ENCODE measurements around the gene MAPK12. TPM values are rescaled to one million over a fixed set of nuclear protein-coding genes. Genes with fewer than 3 reads are reported as not detected.

MAPK12 gene
- total RNA-seq (2022; extraction: Qiagen RNA extraction) = 16.4 to 26.6 TPM (median 22.3 TPM) in 5 replicates

DNA sequence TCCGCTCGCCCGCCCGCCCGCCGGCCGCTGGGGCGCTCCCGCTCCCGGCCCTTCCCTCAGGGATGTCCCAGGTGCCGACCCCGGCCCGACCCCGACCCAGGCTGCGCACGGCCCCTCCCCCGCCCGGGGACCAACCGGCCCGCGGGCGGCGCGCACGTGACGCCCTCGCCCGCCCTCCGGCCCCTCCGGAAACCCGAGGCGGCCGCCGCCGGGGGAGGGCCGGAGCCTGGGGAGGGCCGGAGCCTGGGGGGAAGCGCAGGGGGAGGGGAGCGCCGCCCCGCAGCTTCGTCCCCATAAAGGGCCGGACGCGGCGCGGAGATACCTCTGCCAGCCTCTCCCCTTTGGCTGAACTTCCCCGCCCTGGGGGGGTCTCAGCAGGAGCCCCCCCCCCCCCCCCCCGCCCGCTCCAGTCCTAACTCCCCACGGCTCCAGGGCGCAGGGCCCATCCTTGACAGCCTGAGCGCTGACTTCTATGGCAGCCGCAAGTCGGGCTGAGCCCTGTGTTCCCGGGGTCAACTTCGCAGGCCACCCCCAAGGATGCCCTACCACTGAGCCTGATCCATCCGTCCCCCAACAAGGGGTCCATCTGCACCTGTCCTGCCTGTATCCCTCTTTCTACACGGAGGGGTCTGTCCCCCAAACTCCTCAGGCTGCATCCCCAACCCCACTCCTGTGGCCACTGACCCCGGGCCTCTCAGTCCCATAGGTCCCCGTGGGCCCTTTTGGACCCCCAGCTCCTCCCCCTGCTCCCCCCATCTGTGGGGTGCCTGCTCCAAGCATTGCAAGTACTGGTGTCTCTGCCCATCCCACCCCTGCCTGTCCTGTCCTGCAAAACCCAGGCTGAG, at the start of gene MAPK12:
Gene MAPK12 (minus strand): TSS at position 69 of the 845 bp plus-strand sequence. CDS start 174 bp downstream, outside the sequence.

DNA sequence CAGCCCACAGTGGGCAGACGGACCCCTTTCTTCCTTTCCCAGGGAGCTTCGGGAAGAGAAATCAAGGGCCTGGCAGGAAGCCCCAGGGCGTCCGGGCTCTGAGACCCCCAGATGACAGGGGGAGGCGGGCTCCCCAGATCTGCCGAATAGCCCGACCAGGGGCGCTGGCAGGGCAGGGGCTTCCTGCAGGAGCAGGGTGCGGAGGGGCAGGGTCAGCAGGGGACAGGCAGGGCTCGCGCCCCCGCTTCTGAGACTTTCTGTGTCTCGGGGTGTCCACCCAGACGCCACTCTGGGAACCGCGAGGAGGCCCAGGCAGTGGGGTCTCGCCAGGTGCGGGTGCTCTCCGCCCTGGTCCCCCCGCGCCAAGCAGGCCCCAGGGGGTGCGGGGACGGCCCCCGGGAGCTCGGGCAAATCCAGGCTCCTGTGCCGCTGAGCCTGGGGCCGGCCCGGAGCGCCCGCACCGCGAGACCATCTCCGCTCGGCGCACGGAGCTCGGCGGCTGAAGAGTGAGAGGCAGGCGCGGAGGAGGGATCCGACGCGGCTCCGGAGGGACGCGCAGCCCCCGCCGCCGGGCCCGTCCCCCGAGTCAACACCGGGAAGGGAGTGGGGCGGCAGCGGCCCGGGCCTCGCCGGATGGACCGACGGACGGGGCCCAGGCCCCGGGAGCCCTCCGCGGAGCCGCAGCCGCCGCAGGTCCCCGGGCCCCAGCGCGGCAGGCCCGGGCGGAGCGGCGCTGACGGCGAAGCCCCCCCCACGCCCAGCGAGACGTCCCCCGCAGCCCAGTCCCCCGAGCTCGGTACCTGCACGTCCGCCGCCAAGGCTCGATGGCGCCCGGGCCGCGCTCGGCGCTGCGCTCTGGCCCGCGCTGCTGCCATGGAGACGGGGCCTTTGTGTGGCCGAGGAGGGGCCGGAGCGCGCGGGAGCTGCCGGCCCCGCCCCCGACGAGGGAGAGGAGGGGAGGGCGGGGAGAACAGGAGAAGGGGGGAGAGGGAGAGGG, 45.6 kb upstream of the MAPK12 start, which contains the start of gene PLXNB2:
Gene PLXNB2 (minus strand): TSS at position 894 of the 997 bp plus-strand sequence. CDS start 17,062 bp downstream, outside the sequence.

DNA sequence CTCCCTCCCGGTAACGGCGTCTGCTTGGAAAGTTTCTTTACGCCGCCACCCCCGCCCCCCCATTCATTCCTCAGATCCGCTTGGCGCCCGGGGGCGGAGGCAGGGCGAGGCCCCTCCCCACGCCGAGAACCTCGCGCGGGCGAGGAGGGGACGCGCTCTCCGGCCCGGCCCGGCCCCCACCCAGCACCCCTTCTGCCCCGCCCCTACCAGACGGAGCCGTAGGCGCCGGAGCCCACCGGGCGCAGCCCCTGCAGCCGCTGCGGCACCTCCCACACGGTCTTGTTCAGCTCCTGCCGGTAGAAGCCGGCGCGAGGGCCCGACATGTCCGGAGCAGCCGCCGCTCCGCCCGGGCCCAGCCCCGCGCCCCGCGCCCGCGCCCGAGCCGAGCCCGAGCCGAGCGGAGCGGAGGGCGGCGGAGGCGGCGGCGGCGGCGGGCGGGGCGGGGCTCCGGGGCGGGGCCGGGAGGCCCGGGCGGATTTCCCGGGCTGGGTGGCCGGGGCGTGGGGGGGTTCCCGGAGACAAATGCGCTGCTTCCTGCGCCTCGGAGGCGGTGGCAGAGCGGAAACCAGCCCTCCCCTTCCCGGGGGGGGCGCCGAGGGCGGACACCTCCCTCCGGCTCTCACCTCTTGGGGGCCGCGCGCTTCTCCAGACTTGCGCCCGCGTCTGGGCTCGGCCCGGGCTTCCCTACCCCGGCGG, 8.6 kb upstream of the MAPK12 start, which contains the start of gene MAPK11:
Gene MAPK11 (minus strand): TSS at position 411 of the 696 bp plus-strand sequence. CDS start 88 bp downstream, at position 323.

DNA sequence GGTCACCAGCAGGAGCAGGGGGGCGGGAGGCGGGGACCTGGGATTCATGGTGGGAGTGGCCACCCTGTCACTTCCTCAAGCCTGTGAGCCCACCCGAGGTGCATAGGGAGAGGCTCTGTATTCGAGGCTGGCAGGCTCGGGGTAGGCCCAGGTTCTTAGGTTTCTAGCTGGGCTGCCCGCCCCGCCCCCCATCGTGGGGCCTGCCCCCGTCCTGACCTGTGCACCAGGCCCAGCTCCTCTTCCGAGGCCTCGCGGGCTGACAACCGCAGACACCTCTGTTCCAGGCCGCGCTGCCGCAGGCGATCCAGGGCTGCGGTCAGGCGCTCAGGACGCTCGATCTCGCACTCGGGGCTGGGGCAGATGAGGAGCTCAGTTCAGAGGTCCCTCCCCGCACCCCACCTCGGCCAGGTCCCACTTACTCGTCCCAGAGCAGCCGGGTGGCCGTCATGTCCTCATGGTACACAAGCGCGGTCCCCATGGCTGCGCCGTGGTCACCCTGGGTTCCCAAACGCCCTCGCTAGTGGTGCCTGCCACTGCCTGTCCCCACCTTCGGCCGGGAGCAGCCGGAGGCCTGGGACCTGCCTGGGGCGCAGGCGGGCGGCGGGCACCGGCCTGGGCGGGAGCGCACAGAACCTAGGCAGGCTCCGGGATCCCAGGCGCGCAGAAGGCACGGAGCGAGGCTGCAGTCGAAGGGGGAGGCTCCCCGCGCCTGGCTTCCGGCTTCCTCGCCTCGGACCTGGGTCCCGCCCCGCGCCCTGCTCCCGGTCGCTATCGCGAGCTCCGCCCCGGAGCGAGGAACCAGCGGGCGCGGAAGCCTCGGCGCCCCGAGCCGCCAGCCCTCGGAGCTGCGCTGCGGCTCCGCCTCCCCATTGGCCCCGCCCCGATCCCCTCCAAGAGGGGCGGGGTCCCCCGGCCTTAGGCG, 10.7 kb downstream of the MAPK12 start, which contains the start of gene HDAC10:
Gene HDAC10 (minus strand): TSS at position 711 of the 922 bp plus-strand sequence. CDS start 233 bp downstream, at position 478.

DNA sequence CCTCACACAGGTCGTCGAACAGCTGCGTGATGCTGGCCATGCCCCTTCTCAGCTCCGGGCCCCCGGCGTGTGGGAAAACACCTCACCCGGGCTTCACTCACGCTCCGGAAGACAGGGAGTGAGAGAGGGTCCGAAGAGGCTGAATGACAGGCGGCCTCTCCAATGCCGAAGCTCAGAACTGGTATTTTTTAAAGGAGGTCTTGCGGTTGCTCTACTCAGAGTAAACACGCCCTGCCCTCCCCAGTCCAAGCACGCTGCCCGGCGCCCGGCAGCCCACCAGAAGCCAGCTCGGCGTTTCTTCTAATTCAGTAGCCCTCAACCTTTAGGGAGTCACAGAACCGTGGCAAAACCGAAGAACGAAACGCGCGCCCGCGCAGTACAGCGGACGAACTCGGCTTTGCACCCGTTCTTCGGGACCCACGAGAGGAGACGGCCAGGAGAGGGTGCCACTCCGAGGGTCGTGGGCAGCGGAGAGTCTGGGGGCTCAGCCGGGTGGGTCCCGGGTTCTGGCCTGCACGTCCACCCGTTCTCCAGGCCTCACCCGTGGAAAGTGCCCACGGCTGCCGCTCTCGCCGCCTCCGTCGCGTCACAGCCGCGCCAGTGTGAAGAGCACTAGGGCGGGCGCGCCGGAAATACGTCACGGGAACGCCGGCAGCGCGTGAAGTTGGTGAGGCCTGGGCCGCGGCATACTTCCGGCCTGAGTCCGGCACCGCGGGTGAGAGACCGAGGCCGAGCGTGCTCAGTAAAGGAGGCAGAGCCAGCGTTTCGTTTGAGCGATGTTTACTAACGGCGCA, 16.9 kb downstream of the MAPK12 start, which contains the start of gene TUBGCP6:
Gene TUBGCP6 (minus strand): TSS at position 604 of the 794 bp plus-strand sequence. CDS start 564 bp downstream, at position 40.

Other genes starting within 250 kb of the MAPK12 start
- gene IL17REL, start 248.9 kb downstream of the MAPK12 start, total RNA-seq (2022; extraction: Qiagen RNA extraction) = 0.04 to 0.07 TPM (median 0.05 TPM) in 4 of 5 replicates, not detected in the other
- not detected in 5 replicates for gene TTLL8, start 203.4 kb downstream of the MAPK12 start, total RNA-seq (2022; extraction: Qiagen RNA extraction)
- 0.02 to 0.05 TPM (median 0.02 TPM) in 5 replicates for gene MLC1, start 176.3 kb downstream of the MAPK12 start, total RNA-seq (2022; extraction: Qiagen RNA extraction)
- 0.10 TPM in 1 of 5 replicates, not detected in the others for gene MOV10L1, start 171.7 kb downstream of the MAPK12 start, total RNA-seq (2022; extraction: Qiagen RNA extraction)
- gene PANX2, start 91.0 kb downstream of the MAPK12 start, total RNA-seq (2022; extraction: Qiagen RNA extraction) = 4.7 to 6.5 TPM (median 5.9 TPM) in 5 replicates
- 19.4 to 34.3 TPM (median 30.4 TPM) in 5 replicates for gene TRABD, start 75.8 kb downstream of the MAPK12 start, total RNA-seq (2022; extraction: Qiagen RNA extraction)
- gene SELENOO, start 60.7 kb downstream of the MAPK12 start, total RNA-seq (2022; extraction: Qiagen RNA extraction) = 11.4 to 19.2 TPM (median 17.8 TPM) in 5 replicates
- 5.1 to 11.6 TPM (median 9.8 TPM) in 5 replicates for gene TUBGCP6, start 16.7 kb downstream of the MAPK12 start, total RNA-seq (2022; extraction: Qiagen RNA extraction)
- 5.0 to 12.0 TPM (median 9.8 TPM) in 5 replicates for gene HDAC10, start 10.4 kb downstream of the MAPK12 start, total RNA-seq (2022; extraction: Qiagen RNA extraction)
- 5.0 to 7.8 TPM (median 6.3 TPM) in 5 replicates for gene MAPK11, start 8.7 kb upstream of the MAPK12 start, total RNA-seq (2022; extraction: Qiagen RNA extraction)
- 75.7 to 126 TPM (median 115 TPM) in 5 replicates for gene PLXNB2, start 46.0 kb upstream of the MAPK12 start, total RNA-seq (2022; extraction: Qiagen RNA extraction)
- gene DENND6B, start 65.3 kb upstream of the MAPK12 start, total RNA-seq (2022; extraction: Qiagen RNA extraction) = 1.6 to 3.2 TPM (median 2.9 TPM) in 5 replicates
- gene PPP6R2, start 81.6 kb upstream of the MAPK12 start, total RNA-seq (2022; extraction: Qiagen RNA extraction) = 7.6 to 14.5 TPM (median 12.0 TPM) in 5 replicates
- 14.3 to 27.8 TPM (median 25.7 TPM) in 5 replicates for gene SBF1, start 213.4 kb upstream of the MAPK12 start, total RNA-seq (2022; extraction: Qiagen RNA extraction)
- gene ADM2, start 219.9 kb upstream of the MAPK12 start, total RNA-seq (2022; extraction: Qiagen RNA extraction) = 0.38 to 0.62 TPM (median 0.60 TPM) in 5 replicates
- 0.07 TPM in 1 of 5 replicates, not detected in the others for gene MIOX, start 225.2 kb upstream of the MAPK12 start, total RNA-seq (2022; extraction: Qiagen RNA extraction)
- gene LMF2, start 246.0 kb upstream of the MAPK12 start, total RNA-seq (2022; extraction: Qiagen RNA extraction) = 27.3 to 47.9 TPM (median 46.9 TPM) in 5 replicates
- 32.2 to 35.3 TPM (median 32.7 TPM) in 5 replicates for gene NCAPH2, start 246.5 kb upstream of the MAPK12 start, total RNA-seq (2022; extraction: Qiagen RNA extraction)